Thyroid gland (tissue), 4 donors: ENCODE results near the gene SLC19A1.

ENCODE experiments used
- CTCF ChIP-seq, 6 experiments: fragments of 200-600 bp in 3 of 6; fragments of 450-650 bp in 3 of 6; sonication (generic) in 3 of 6; IDR thresholded peaks; one replicate each; pipeline ENCODE4 v1.5.1; 2016 to 2019; ENCODE audit warnings: antibody characterized with exemption in 6 of 6, mild to moderate bottlenecking in 2 of 6, inconsistent platforms in 1 of 6, moderate library complexity in 1 of 6
- POLR2A ChIP-seq, 2 donors: fragments of 450-650 bp; IDR thresholded peaks; one replicate each; pipeline ENCODE4 v1.6.1; 2017; ENCODE audit warnings: antibody characterized with exemption in 2 of 2, mild to moderate bottlenecking in 2 of 2, moderate library complexity in 1 of 2

GRCh38 chr21:45532826-45533360 lies 9.3 kb downstream of the SLC19A1 start:
- TF ChIP-seq CTCF (IDR thresholded peaks at IDR 0.05) (no peak), POLR2A (IDR thresholded peaks at IDR 0.05) (no peak)
